NCI-H774 (cell line): ENCODE results near the gene PIP5K1B.

Experiments
- DNase-seq: peaks from one replicate; lab custom pipeline; 2025; lab: John Stamatoyannopoulos, UW

The PIP5K1B gene

GRCh38 chr9:68808338-68808890 is 103.4 kb downstream of the PIP5K1B start:
- DNase-seq = peak; percentile 83

GRCh38 chr9:68817079-68817875 is 112.2 kb downstream of the PIP5K1B start:
- no peak for DNase-seq

GRCh38 chr9:68819065-68819464 is 114.0 kb downstream of the PIP5K1B start:
- DNase-seq = no peak

- DNase-seq = no peak
Measured at GRCh38 chr9:68821911-68822310, 116.9 kb downstream of the PIP5K1B start.

- no peak for DNase-seq
Measured at GRCh38 chr9:68822596-68823165, 117.6 kb downstream of the PIP5K1B start.

GRCh38 chr9:68825762-68826472 is 120.9 kb downstream of the PIP5K1B start:
- peak; percentile 92 for DNase-seq

GRCh38 chr9:68827837-68828744 is 123.1 kb downstream of the PIP5K1B start:
- DNase-seq = no peak

- no peak for DNase-seq
Measured at GRCh38 chr9:68832101-68832500, 127.1 kb downstream of the PIP5K1B start.

- no peak for DNase-seq
Measured at GRCh38 chr9:68832861-68833518, 128.0 kb downstream of the PIP5K1B start.

- no peak for DNase-seq
Measured at GRCh38 chr9:68834931-68835520, 130.0 kb downstream of the PIP5K1B start.

- no peak for DNase-seq
Measured at GRCh38 chr9:68836788-68837187, 131.7 kb downstream of the PIP5K1B start.

GRCh38 chr9:68838245-68838644 is 133.2 kb downstream of the PIP5K1B start:
- no peak for DNase-seq

- no peak for DNase-seq
Measured at GRCh38 chr9:68841276-68842052, 136.4 kb downstream of the PIP5K1B start.

- no peak for DNase-seq
Measured at GRCh38 chr9:68842568-68842967, 137.5 kb downstream of the PIP5K1B start.

- no peak for DNase-seq
Measured at GRCh38 chr9:68843239-68843638, 138.2 kb downstream of the PIP5K1B start.

GRCh38 chr9:68844157-68844556 is 139.1 kb downstream of the PIP5K1B start:
- no peak for DNase-seq

GRCh38 chr9:68844631-68845612 is 139.9 kb downstream of the PIP5K1B start:
- DNase-seq = no peak

GRCh38 chr9:68847765-68848164 is 142.7 kb downstream of the PIP5K1B start:
- DNase-seq = no peak

GRCh38 chr9:68851657-68852056 is 146.6 kb downstream of the PIP5K1B start:
- DNase-seq = no peak
